Mucosa of stomach (tissue), 1 donor: Measurements from ENCODE around the gene SAPCD1.

Experiments used
- H3K27me3 ChIP-seq: one replicate; pipeline ENCODE4 v1.7.0; 2013; ENCODE audit warnings: mild to moderate bottlenecking, low read length; ENCODE audit not compliant: control insufficient read depth, insufficient read depth
- H3K36me3 ChIP-seq: one replicate; pipeline ENCODE4 v1.7.0; 2013; ENCODE audit warnings: low read length; ENCODE audit not compliant: control insufficient read depth, insufficient read depth
- H3K4me1 ChIP-seq: one replicate; pipeline ENCODE4 v1.7.0; 2013; ENCODE audit warnings: mild to moderate bottlenecking, low read length; ENCODE audit not compliant: control insufficient read depth, insufficient read depth
- H3K4me3 ChIP-seq: one replicate; pipeline ENCODE4 v1.7.0; 2013; ENCODE audit warnings: low read length
- H3K9ac ChIP-seq: one replicate; pipeline ENCODE4 v1.7.0; 2013; ENCODE audit warnings: mild to moderate bottlenecking, low read length, moderate library complexity
- H3K9me3 ChIP-seq: one replicate; pipeline ENCODE4 v1.7.0; 2013; ENCODE audit warnings: mild to moderate bottlenecking, low read length, moderate library complexity; ENCODE audit not compliant: control insufficient read depth
- donor health status: Pancreatic carcinoma.

Gene SAPCD1

DNA sequence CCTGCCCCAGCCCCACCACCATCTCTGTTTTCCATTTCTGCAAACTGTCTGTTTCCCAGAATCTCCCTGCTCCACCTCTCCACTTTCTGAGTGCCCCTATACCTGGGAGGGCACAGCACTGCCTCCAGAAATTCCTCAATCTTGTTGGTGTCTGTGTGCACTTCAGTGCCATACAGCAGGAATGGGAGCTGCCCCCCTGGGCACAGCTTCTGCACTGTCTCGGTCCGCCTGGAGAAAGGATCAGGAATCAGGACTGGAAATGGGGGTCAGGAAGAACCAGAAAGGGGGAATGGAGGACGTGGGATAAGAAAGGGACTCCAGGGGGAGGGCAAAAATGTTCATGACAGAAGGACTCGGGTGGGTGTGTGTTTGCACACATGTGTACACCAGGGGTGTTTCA is 28.7 kb upstream of the SAPCD1 start:
- Histone ChIP-seq H3K9ac (peak overlapping the region; percentile 96), H3K27me3 (no peaks in the 10 kb centered on the region), H3K4me3 (no peak overlapping the region), H3K9me3 (no peaks in the 10 kb centered on the region), H3K4me1 (peaks cover 56% of the 10 kb centered on the region), H3K36me3 (peaks cover 17% of the 10 kb centered on the region)

DNA sequence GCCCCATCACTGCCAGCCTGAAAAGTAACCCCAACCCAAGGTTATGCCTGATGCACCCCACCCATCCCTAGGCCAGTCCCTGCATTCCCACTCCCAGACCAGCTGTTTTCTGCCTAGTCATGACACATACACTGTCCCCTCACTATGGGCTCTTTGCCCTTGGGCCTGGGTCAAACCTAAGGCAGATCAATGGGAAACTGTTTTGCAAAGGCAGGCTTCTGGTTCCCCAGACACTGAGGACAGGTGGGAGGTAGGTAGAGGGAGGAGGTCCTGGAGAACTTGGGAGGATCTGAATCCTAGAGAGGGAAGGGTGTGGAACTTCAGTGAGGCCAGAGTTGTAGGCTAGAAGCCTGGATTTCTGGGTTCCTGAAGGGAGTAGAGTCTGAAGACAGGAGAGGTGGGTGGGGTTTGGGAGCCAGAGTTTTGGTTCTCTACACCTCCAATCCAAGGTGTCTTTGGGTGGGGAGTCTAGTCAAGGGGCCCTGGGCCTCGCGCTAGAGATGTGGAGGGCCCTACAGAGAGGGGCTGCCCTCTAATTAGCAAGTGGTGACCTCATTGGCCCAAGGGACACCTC is 28.1 kb upstream of the SAPCD1 start:
- Histone ChIP-seq H3K27me3 (no peaks in the 10 kb centered on the region), H3K9ac (peak overlapping the region; percentile 96), H3K4me3 (peak overlapping the region; percentile 47), H3K9me3 (no peaks in the 10 kb centered on the region), H3K4me1 (peaks cover 53% of the 10 kb centered on the region), H3K36me3 (peaks cover 17% of the 10 kb centered on the region)

DNA sequence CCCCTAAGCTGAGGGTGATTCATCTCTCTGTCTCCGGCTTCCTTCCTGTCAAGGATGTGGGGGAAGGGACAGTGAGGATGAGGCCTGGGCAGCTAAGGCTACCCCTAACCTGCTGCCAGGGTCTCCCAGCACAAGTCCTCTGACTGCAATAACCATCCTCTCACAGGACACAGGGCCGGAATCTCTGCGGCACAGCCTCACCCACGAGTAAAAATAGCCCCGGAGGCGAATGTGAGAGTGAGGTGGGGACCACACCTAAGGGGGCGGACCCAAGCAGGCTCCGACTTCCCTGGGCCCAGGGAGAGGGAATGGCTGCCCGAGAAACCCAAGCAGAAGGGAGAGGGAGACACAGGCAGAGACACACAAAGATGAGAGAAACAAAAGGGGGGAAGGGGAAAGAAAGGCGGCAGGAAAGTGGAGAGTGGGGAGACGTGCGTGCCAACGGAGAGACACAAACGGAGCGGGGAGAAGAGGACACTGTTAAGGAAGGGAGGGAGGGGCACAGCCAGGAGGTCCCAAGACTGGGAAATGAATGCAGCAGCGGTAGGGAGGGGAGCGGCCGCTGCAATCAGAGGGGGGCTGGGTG is 27.5 kb upstream of the SAPCD1 start:
- H3K4me1 ChIP-seq = peaks cover 53% of the 10 kb centered on the region
- H3K9me3 ChIP-seq = no peaks in the 10 kb centered on the region
- H3K9ac ChIP-seq = peak overlapping the region; percentile 96
- H3K36me3 ChIP-seq = peaks cover 17% of the 10 kb centered on the region
- H3K4me3 ChIP-seq = peak overlapping the region; percentile 47
- H3K27me3 ChIP-seq = no peaks in the 10 kb centered on the region

- peak within 1 kb of the TSS; percentile 96 for H3K9ac ChIP-seq
- no peaks in the 10 kb centered on the region for H3K27me3 ChIP-seq
- no peaks in the 10 kb centered on the region for H3K9me3 ChIP-seq
- peaks cover 54% of the 10 kb centered on the region for H3K4me1 ChIP-seq
- peaks cover 17% of the 10 kb centered on the region for H3K36me3 ChIP-seq
- peak within 1 kb of the TSS; percentile 47 for H3K4me3 ChIP-seq
Measured at GRCh38 chr6:31736021-31736767, 26.3 kb upstream of the SAPCD1 start, which contains the start of gene CLIC1. Gene CLIC1, minus strand, starts transcription at chr6:31736530. Its CDS starts 230 bp downstream, at chr6:31736300.

- Histone ChIP-seq H3K4me1 (peaks cover 55% of the 10 kb centered on the region), H3K9ac (peak overlapping the region; percentile 96)
Measured at GRCh38 chr6:31736768-31737314, 25.6 kb upstream of the SAPCD1 start.

DNA sequence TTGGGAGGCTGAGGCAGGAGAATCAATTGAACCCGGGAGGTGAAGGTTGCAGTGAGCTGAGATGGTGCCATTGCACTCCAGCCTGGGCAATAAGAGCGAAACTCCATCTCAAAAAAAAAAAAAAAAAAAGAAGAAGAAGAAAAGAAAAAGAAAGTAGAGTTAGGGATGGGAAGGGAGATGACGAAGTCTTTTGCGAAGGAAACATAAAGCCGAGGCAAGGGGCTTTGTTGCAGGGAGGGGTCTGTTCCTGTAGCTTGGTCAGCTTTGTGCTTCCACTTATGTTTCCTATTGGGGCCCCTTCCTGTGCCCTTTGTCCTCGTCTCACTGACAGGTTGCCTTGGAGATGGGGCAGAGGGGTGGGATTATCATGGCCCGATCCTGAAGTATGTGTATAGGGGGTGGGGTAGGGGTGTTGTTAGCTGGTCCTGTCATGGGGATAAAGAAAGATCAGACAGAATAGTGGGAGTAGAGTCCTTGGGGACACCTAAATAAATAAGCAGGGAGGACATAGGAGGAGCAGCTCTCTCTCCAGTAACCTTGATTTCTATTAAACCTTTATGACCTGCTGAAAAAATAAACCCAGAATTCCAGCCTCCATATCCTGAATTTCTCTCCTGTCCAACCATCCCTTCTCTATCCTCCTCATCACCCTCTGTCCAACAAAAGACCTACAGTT is 25.0 kb upstream of the SAPCD1 start:
- Histone ChIP-seq H3K9ac (peak overlapping the region; percentile 96), H3K27me3 (no peaks in the 10 kb centered on the region), H3K4me3 (peak overlapping the region; percentile 1), H3K4me1 (peaks cover 52% of the 10 kb centered on the region), H3K36me3 (peaks cover 10% of the 10 kb centered on the region), H3K9me3 (no peaks in the 10 kb centered on the region)

More at GRCh38 chr6:31736768-31737314, 25.6 kb upstream of the SAPCD1 start:
- no peaks in the 10 kb centered on the region for H3K27me3 ChIP-seq
- peaks cover 13% of the 10 kb centered on the region for H3K36me3 ChIP-seq
- no peaks in the 10 kb centered on the region for H3K9me3 ChIP-seq
- H3K4me3 ChIP-seq = peak overlapping the region; percentile 47

DNA sequence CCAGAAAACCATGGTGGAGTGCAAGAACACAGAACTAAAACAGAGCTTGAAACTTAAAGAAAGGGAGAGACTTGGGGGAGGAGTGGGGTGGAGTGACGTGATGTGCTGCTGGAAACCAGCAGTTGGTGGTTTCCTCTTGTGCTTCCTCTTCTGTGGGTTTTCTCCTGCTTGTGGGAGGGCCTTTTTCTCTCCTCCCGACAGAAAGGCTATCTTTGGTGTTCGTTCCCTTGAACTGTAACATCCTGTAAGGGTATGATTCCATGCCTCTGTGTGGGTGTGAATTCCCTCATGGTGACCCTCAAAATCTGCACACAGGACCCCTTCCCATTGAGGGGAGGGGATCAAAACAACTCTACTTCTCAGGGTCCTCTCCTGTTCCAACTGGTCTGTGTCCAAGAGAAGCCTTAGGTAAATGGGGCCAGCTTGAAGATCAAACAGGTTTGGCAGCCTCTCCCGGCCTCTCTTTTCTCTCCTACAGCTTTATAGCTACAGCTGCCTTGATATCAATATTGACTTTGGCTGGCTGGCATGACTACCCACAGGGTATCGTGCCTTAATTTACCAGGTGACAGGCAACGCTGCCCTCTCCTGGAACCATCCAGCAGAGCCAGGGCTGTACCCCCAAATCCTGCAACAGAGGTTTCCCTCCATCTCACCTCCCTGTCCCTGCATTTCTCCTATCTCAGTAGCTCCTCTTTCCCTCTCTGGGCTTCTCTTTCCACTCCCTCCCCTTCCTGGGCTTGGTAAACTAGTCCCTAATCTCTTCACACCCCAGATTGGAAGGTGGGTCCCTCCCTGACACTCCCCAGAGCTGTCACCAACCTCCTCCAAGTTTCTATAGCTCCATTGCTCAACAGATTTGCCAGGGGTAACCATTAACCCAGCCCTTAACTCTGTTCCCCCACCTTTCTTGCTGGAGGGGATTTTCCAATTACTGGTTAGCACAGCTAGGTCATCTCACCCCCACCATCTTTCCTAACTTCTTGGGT is 24.2 kb upstream of the SAPCD1 start:
- no peaks in the 10 kb centered on the region for H3K9me3 ChIP-seq
- H3K4me3 ChIP-seq = peak overlapping the region; percentile 1
- H3K27me3 ChIP-seq = no peaks in the 10 kb centered on the region
- H3K4me1 ChIP-seq = peaks cover 50% of the 10 kb centered on the region
- H3K36me3 ChIP-seq = peaks cover 7% of the 10 kb centered on the region
- H3K9ac ChIP-seq = peak overlapping the region; percentile 96

DNA sequence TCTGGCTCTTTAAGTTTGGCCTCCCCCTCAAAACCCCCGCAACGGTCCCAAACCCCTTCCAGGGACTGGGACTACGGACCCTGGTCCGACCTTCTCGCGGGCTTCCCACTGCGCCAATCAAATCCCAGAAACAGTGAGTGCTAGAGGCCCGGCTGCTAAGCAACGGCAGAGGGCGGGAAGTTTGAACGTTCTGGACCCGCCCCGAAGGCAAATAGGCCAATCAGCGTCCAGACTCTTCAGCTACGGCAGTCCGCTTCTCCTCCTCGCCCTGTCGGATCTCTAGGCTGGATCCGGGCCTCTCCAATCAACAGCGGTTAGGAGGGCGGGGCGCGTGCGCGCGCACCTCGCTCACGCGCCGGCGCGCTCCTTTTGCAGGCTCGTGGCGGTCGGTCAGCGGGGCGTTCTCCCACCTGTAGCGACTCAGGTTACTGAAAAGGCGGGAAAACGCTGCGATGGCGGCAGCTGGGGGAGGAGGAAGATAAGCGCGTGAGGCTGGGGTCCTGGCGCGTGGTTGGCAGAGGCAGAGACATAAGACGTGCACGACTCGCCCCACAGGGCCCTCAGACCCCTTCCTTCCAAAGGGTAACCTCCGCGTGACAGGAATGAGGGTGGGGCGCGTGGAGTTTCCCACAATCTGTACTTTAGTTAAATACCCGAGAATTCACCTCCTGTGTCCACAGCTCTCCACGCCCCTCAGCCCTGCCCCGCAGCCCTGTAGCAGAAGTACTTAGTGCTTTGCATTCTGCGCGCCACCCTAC is 22.6 kb upstream of the SAPCD1 start, which contains the start of gene MSH5:
TSS of gene MSH5 (plus strand) at position 367 of the 758 bp plus-strand sequence. CDS start 462 bp downstream, outside the sequence.
- no peaks in the 10 kb centered on the region for H3K27me3 ChIP-seq
- peaks cover 35% of the 10 kb centered on the region for H3K4me1 ChIP-seq
- peak within 1 kb of the TSS; percentile 96 for H3K9ac ChIP-seq
- H3K36me3 ChIP-seq = no peaks in the 10 kb centered on the region
- no peaks in the 10 kb centered on the region for H3K9me3 ChIP-seq
- peak within 1 kb of the TSS; percentile 57 for H3K4me3 ChIP-seq

- Histone ChIP-seq H3K4me1 (peaks cover 35% of the 10 kb centered on the region), H3K27me3 (no peaks in the 10 kb centered on the region), H3K4me3 (peak overlapping the region; percentile 57), H3K9me3 (no peaks in the 10 kb centered on the region), H3K36me3 (no peaks in the 10 kb centered on the region), H3K9ac (peak overlapping the region; percentile 78)
Measured at GRCh38 chr6:31740397-31741223, 21.8 kb upstream of the SAPCD1 start.

DNA sequence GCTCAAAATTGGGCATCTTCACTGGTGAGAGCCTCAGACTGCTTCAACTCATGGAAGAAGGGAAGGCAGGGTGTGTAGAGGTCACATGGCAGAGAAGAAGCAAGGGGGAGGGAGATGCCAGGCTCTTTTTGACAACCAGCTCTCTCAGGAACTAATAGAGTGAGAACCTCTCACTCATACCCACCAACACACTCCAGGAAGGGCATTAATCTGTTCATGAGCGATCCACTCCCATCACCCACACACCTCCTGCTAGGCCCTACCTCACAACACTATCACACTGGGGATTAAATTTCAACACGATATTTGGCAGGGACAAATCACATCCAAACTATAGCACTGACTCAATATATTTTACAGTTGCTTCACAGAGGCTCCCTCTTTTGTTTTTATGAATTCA is 20.6 kb upstream of the SAPCD1 start:
- Histone ChIP-seq H3K36me3 (no peaks in the 10 kb centered on the region), H3K9me3 (no peaks in the 10 kb centered on the region), H3K4me3 (no peak overlapping the region), H3K27me3 (no peaks in the 10 kb centered on the region), H3K4me1 (peaks cover 31% of the 10 kb centered on the region), H3K9ac (no peak overlapping the region)
